ENCODE results near the gene ROM1. TPM values are rescaled to one million over a fixed set of nuclear protein-coding genes. Genes with fewer than 3 reads are reported as not detected.
A peak's percentile ranks its signal among the peaks of the same experiment; 100 is the strongest.
"Not testable (repeated sequence)": the region's sequence is repeated elsewhere in the genome, so short reads cannot be mapped to it uniquely, and the experiment has no call there.

ROM1 gene
- total RNA-seq, 4 donors from 2014 or later: 3.0 to 18.3 (median 10.7) TPM

- no peak for ATAC-seq
- H3K36me3 ChIP-seq: peaks cover 0 to 79% of the 10 kb centered on the region in 2 donors
- H3K9me3 ChIP-seq: no peaks in the 10 kb centered on the region
- H3K27ac ChIP-seq: peak overlapping the region in 2 of 4 donors; percentile 23 to 93
- H3K27me3 ChIP-seq: no peaks in the 10 kb centered on the region
- WGBS, 2 donors (ENCODE audit: low coverage in 1 of 2): 54 to 89% methylated on average over 1 of the region's 1 CpG
- no peak overlapping the region for H3K4me3 ChIP-seq
- H3K4me1 ChIP-seq: peaks cover 0 to 47% (median 8%) of the 10 kb centered on the region in 3 donors
- TF ChIP-seq POLR2A (IDR thresholded peaks at IDR 0.05) (no peak), POLR2AphosphoS5 (IDR thresholded peaks at IDR 0.05) (no peak), CTCF (IDR thresholded peaks at IDR 0.05) (no peak), EP300 (IDR thresholded peaks at IDR 0.05) (no peak)
Measured at GRCh38 chr11:62569611-62570010, 43.4 kb upstream of the ROM1 start.

DNA sequence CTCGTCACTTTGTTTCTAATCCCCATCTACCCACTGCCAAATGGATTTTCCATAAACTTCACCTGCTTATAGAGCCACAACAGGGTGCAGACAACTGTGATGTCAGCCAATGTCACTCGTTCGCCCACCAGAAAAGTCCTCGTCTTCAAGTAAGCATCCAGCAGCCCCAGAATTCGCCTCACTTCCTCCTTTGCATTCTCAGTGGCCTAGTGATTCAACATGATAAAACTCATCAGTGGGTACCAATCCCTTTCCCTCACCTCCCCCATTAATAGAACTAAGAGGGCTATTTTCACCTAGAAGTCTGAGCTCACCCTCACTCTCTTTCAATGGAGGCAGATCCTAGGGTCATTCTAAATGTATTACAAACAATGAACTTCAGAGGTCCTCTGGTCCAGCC is 42.2 kb upstream of the ROM1 start:
- not testable (repeated sequence) for ATAC-seq, H3K9me3 ChIP-seq, H3K4me3 ChIP-seq, H3K27me3 ChIP-seq
- Histone ChIP-seq H3K36me3 (peaks cover 0 to 71% of the 10 kb centered on the region in 2 donors), H3K4me1 (peaks cover 0 to 60% (median 21%) of the 10 kb centered on the region in 3 donors), H3K27ac (peak overlapping the region in 2 of 4 donors; percentile 93 to 94)
- 86 to 92% methylated on average over 5 of the region's 5 CpGs for WGBS, 2 donors (ENCODE audit: low coverage in 1 of 2)

- not testable (repeated sequence) for H3K4me3 ChIP-seq, ATAC-seq, H3K9me3 ChIP-seq, H3K27me3 ChIP-seq
- Histone ChIP-seq H3K36me3 (peaks cover 0 to 71% of the 10 kb centered on the region in 2 donors), H3K27ac (peak overlapping the region in 2 of 4 donors; percentile 93 to 94), H3K4me1 (peaks cover 0 to 66% (median 21%) of the 10 kb centered on the region in 3 donors)
- 74 to 76% methylated on average over 4 of the region's 5 CpGs for WGBS, 2 donors (ENCODE audit: low coverage in 1 of 2)
Measured at GRCh38 chr11:62571493-62571892, 41.6 kb upstream of the ROM1 start.

DNA sequence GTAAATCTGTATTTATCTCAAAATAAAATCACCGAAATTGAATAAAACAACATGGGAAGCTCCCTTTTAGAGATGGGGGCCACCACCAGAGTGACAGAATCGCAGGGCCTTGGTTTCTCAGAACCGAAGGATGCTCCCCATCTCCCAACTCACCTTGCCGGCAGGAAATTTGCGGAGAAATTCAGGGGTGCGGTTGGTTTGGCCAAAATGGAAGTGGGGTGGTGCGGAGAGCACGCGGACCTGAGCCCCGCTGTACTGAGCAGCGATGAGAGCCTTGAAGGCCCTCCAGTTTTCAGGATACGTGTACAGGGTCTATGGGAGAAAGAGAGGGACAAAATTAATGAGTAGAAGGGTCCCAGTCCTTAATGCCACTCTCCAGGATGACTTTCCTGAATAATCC is 40.6 kb upstream of the ROM1 start:
- TF ChIP-seq POLR2AphosphoS5 (IDR thresholded peaks at IDR 0.05) (no peak), POLR2A (IDR thresholded peaks at IDR 0.05) (no peak), EP300 (IDR thresholded peaks at IDR 0.05) (no peak), CTCF (IDR thresholded peaks at IDR 0.05) (no peak)
- Histone ChIP-seq H3K27ac (peak overlapping the region in 3 of 4 donors; percentile 87 to 94 (median 93)), H3K4me1 (peaks cover 0 to 70% (median 21%) of the 10 kb centered on the region in 3 donors), H3K4me3 (peak overlapping the region in 1 of 2 donors; percentile 65), H3K27me3 (no peaks in the 10 kb centered on the region), H3K36me3 (peaks cover 0 to 71% of the 10 kb centered on the region in 2 donors), H3K9me3 (no peaks in the 10 kb centered on the region)
- ATAC-seq: no peak
- 67 to 75% methylated on average over 10 to 11 of the region's 12 CpGs for WGBS, 2 donors (ENCODE audit: low coverage in 1 of 2)

DNA sequence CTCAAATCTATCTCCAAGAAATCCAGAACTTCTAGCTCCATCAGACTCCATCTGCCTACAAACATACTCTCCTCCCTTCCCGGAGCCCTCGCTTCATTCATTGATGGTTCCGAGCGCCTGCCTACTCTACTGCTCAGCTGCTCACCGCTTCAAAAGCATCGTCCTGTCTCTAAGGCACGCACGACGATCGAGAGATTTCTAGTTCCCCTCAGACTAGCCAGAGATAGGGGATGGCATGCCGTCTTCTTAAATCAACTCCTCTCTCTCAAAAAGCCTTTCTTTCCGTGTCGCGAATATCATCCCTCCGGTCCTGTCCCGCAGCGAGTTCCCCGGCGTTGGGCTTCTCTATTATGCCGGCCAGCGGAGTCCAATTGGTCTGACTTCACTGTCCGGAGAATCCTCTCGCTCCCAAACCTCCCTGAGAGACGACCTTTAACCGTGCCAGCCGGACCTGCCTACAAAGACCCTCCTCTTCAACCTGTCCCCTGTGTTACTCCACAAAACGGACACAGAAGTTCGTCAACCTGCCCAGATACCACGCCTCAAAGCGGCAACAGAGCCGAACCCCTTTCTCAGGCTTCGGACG is 40.0 kb upstream of the ROM1 start:
- peak overlapping the region; percentile 66 to 94 (median 90) for H3K27ac ChIP-seq
- no peak for ATAC-seq
- TF ChIP-seq CTCF (IDR thresholded peaks at IDR 0.05) (no peak), POLR2A (IDR thresholded peaks at IDR 0.05) (no peak), EP300 (IDR thresholded peaks at IDR 0.05) (no peak), POLR2AphosphoS5 (IDR thresholded peaks at IDR 0.05) (no peak)
- H3K27me3 ChIP-seq: no peaks in the 10 kb centered on the region
- peak overlapping the region; percentile 65 to 78 for H3K4me3 ChIP-seq
- H3K9me3 ChIP-seq: no peaks in the 10 kb centered on the region
- WGBS, 2 donors (ENCODE audit: low coverage in 1 of 2): 1% methylated on average over 24 to 33 of the region's 33 CpGs
- H3K4me1 ChIP-seq: peaks cover 0 to 70% (median 21%) of the 10 kb centered on the region in 3 donors
- peaks cover 0 to 71% of the 10 kb centered on the region in 2 donors for H3K36me3 ChIP-seq

All from gastroesophageal sphincter (tissue), 4 donors.